Uterus (tissue), 2 donors: ENCODE results near the gene DRAP1.

Experiments used
- POLR2A ChIP-seq, 2 donors: fragments of 450-650 bp; IDR thresholded peaks; one replicate each; pipeline ENCODE4 v1.6.1; 2016; ENCODE audit warnings: antibody characterized with exemption in 2 of 2, mild to moderate bottlenecking in 1 of 2, moderate library complexity in 1 of 2
- TF ChIP-seq, protein P1 (sequence below), 4 experiments: fragments of 200-600 bp in 2 of 4; fragments of 450-650 bp in 2 of 4; sonication (generic) in 2 of 4; IDR thresholded peaks; one replicate each; pipeline ENCODE4 v1.5.1; 2016 to 2019; ENCODE audit warnings: antibody characterized with exemption in 4 of 4, mild to moderate bottlenecking in 2 of 4, moderate library complexity in 1 of 4

DNA sequence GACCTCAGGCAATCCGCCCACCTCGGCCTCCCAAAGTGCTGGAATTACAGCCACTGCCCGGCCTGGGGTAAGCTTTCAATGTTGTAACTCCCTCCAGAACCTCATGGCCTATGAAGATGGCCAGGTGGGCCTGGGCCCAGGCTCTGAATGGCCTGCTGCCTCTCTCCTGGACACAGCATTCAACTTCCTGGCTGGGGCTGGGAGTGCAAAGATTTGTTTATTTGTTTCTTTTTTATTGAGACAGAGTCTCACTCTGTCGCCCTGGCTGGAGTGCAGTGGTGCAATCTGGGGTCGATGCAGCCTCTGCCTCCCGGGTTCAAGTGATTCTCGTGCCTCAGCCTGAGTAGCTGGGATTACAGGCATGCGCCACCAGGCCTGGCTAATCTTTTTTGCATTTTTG is 25.5 kb downstream of the DRAP1 start:
- TF ChIP-seq, protein P1, sequence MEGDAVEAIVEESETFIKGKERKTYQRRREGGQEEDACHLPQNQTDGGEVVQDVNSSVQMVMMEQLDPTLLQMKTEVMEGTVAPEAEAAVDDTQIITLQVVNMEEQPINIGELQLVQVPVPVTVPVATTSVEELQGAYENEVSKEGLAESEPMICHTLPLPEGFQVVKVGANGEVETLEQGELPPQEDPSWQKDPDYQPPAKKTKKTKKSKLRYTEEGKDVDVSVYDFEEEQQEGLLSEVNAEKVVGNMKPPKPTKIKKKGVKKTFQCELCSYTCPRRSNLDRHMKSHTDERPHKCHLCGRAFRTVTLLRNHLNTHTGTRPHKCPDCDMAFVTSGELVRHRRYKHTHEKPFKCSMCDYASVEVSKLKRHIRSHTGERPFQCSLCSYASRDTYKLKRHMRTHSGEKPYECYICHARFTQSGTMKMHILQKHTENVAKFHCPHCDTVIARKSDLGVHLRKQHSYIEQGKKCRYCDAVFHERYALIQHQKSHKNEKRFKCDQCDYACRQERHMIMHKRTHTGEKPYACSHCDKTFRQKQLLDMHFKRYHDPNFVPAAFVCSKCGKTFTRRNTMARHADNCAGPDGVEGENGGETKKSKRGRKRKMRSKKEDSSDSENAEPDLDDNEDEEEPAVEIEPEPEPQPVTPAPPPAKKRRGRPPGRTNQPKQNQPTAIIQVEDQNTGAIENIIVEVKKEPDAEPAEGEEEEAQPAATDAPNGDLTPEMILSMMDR (IDR thresholded peaks at IDR 0.05): no peak
- TF ChIP-seq POLR2A (IDR thresholded peaks at IDR 0.05): no peak
